MG63 (cell line): ENCODE data around the gene YAF2. TPM values are rescaled to one million over a fixed set of nuclear protein-coding genes. Genes with fewer than 3 reads are reported as not detected.

Source experiments
- DNase-seq: peaks from one replicate; pipeline ENCODE4 v3.0.0-alpha.2; 2020
- H3K27me3 ChIP-seq: fragments of 250-450 bp; sonication (Bioruptor Pico); 2 replicates; pipeline ENCODE4 v1.5.1; 2020; ENCODE audit warnings: mild to moderate bottlenecking, moderate library complexity
- H3K36me3 ChIP-seq: fragments of 250-450 bp; sonication (Bioruptor Pico); 2 replicates; pipeline ENCODE4 v1.5.1; 2020; ENCODE audit warnings: mild to moderate bottlenecking, moderate library complexity
- H3K4me3 ChIP-seq: fragments of 250-450 bp; sonication (Bioruptor Pico); 2 replicates; pipeline ENCODE4 v1.5.1; 2020; ENCODE audit warnings: mild to moderate bottlenecking, moderate library complexity
- H3K9me3 ChIP-seq: fragments of 250-450 bp; sonication (Bioruptor Pico); 2 replicates; pipeline ENCODE4 v1.5.1; 2020; ENCODE audit warnings: mild to moderate bottlenecking, moderate library complexity
- total RNA-seq: library from RNA; depleted of rRNA; stranded (reverse); fragments of >200 nt; shearing (Covaris generic); gene quantifications from 2 replicates; pipeline ENCODE4 v1.2.3, GENCODE V29; 2014; ENCODE audit warnings: low replicate concordance

YAF2 gene
- total RNA-seq, 1 experiment from 2014 or later, result 27.8 TPM

GRCh38 chr12:42143452-42144157 lies 94.4 kb downstream of the YAF2 start:
- no peak for DNase-seq
- H3K27me3 ChIP-seq, result no peaks in the 10 kb centered on the region
- peak overlapping the region; percentile 56 for H3K4me3 ChIP-seq
- H3K9me3 ChIP-seq, result no peaks in the 10 kb centered on the region
- no peaks in the 10 kb centered on the region for H3K36me3 ChIP-seq

DNA sequence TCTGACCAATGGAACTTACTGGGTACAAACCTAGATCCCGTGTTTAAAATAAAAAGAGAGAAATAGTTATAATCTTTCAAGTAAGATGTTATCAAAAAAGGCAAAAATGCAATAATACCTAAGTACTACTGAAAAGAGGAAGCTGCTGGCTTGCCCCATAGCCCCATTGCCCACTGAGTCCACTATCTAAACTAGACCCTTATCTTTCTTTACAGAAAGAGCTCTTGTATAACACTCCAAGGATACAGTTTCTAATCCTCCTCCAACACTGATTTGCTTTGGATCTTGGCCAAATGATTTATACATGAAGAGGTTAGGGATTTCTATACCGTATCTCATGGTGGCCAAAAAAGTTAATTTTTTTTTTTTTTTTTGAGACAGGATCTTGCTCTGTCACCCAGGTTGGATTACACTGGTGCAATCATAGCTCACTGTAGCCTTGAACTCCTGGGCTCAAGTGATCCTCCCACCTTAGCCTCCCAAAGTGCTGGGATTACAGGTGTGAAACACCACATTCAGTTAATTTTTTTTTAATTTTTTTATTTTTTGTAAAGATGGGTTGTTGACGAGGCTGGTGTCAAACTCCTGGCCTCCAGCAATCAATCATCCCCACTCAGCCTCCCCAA lies 96.0 kb downstream of the YAF2 start:
- Histone ChIP-seq H3K4me3 (no peak overlapping the region), H3K27me3 (no peaks in the 10 kb centered on the region), H3K36me3 (no peaks in the 10 kb centered on the region), H3K9me3 (no peaks in the 10 kb centered on the region)
- no peak for DNase-seq

DNA sequence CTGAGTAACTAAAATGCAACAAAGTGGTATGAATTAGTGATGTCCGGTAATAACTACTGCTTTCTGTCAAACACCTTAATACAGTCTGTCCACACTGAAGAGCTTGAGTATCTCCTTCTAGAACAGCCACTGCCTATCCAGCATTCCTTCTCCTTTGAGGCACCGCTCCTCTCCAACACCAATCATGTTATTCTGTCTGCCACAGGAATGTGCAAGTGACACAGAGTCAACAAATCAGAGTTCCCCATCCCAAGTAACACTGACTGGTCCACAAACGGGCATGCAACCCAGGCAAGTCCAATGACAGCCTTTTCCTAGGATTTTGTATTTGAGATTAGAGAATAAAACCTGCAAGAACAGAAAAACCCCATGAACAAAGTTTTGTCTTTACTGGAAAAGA lies 97.1 kb downstream of the YAF2 start:
- no peaks in the 10 kb centered on the region for H3K36me3 ChIP-seq
- no peak for DNase-seq
- no peaks in the 10 kb centered on the region for H3K9me3 ChIP-seq
- H3K4me3 ChIP-seq, result no peak overlapping the region
- H3K27me3 ChIP-seq, result no peaks in the 10 kb centered on the region

- no peaks in the 10 kb centered on the region for H3K27me3 ChIP-seq
- no peak overlapping the region for H3K4me3 ChIP-seq
- DNase-seq, result no peak
- no peaks in the 10 kb centered on the region for H3K9me3 ChIP-seq
- H3K36me3 ChIP-seq, result no peaks in the 10 kb centered on the region
These were observed 102.7 kb downstream of the YAF2 start for GRCh38 chr12:42135259-42135814.

GRCh38 chr12:42130672-42131402 lies 107.2 kb downstream of the YAF2 start:
- peak; percentile 30 for DNase-seq
- Histone ChIP-seq H3K36me3 (no peaks in the 10 kb centered on the region), H3K4me3 (no peak overlapping the region), H3K27me3 (no peaks in the 10 kb centered on the region), H3K9me3 (no peaks in the 10 kb centered on the region)

- DNase-seq, result peak; percentile 14
- Histone ChIP-seq H3K36me3 (no peaks in the 10 kb centered on the region), H3K4me3 (no peak overlapping the region), H3K27me3 (no peaks in the 10 kb centered on the region), H3K9me3 (no peaks in the 10 kb centered on the region)
These were observed 108.3 kb downstream of the YAF2 start for GRCh38 chr12:42129595-42130204.

- Histone ChIP-seq H3K4me3 (no peak overlapping the region), H3K36me3 (no peaks in the 10 kb centered on the region), H3K9me3 (no peaks in the 10 kb centered on the region), H3K27me3 (no peaks in the 10 kb centered on the region)
- DNase-seq, result no peak
These were observed 109.2 kb downstream of the YAF2 start for GRCh38 chr12:42128888-42129287.

GRCh38 chr12:42128327-42128726 lies 109.7 kb downstream of the YAF2 start:
- no peak for DNase-seq
- H3K4me3 ChIP-seq, result no peak overlapping the region
- no peaks in the 10 kb centered on the region for H3K36me3 ChIP-seq
- H3K9me3 ChIP-seq, result no peaks in the 10 kb centered on the region
- no peaks in the 10 kb centered on the region for H3K27me3 ChIP-seq

DNA sequence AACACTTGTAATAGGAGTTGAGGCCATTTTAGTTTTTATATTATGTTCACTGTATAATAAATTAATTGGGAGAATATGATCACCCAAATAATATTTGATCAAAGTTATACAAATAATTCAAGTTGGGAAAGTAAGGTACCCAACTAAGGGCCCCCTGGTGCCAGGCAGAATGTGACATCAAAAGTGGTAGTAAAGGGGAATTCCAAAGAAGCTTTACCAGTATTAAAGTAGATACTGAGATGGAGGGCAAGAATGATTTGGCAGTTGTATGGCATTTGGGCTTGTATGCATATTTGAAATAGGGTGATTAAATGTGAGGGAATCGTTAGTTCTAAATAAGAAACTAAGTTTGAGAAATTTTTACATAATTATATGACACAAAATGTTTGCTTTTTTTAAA lies 111.1 kb downstream of the YAF2 start:
- Histone ChIP-seq H3K4me3 (no peak overlapping the region), H3K27me3 (no peaks in the 10 kb centered on the region), H3K36me3 (no peaks in the 10 kb centered on the region), H3K9me3 (no peaks in the 10 kb centered on the region)
- no peak for DNase-seq

DNA sequence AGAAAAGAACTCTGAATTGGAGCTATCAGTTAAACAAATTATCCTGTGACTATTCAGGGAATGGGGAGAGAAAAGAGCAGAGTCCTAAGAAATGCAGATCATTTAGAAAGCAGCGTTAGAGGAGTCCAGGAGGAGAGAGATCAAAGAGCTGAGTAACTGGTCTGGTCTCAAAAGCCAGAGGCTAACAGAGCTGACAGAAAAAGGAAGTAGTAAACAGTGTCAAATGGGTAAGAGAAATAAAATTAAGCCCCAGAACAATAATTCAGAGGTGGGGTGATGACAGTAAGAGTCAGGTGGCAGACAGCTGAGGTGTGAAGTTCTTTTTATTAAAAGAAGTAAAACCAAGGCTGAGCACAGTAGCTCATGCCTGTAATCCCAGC lies 112.7 kb downstream of the YAF2 start:
- no peaks in the 10 kb centered on the region for H3K36me3 ChIP-seq
- H3K9me3 ChIP-seq, result no peaks in the 10 kb centered on the region
- no peaks in the 10 kb centered on the region for H3K27me3 ChIP-seq
- DNase-seq, result no peak
- no peak overlapping the region for H3K4me3 ChIP-seq

GRCh38 chr12:42124764-42125387 lies 113.2 kb downstream of the YAF2 start:
- DNase-seq, result no peak
- H3K27me3 ChIP-seq, result no peaks in the 10 kb centered on the region
- no peak overlapping the region for H3K4me3 ChIP-seq
- no peaks in the 10 kb centered on the region for H3K36me3 ChIP-seq
- H3K9me3 ChIP-seq, result no peaks in the 10 kb centered on the region

DNA sequence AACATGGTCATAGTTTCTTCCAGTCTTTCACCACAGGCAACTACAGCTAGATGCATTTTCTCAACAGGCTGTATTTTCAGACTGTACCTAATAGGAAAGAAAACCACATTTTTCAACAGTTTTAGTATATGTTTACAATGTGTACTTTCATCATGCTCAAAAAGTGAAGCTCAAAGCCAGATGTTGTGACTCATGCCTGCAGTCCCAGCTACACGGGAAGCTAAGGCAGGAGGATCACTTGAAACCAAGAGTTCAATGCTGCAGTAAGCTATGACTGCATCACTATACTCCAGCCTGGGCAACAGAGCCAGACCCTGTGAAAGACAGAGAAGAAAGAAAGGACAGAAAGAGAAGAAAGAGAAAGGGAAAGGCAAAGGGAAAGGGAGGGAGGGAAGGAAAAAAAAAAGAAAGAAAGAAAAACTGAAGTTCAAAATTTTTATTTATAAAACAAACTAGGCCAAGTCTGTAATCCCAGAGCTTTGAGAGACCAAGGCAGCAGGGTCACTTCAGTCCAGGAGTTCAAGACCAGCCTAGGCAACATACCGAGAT lies 118.9 kb downstream of the YAF2 start:
- Histone ChIP-seq H3K4me3 (no peak overlapping the region), H3K9me3 (0 out of 2 replicates have a peak, but pooled peaks cover 2% of the 10 kb centered on the region), H3K36me3 (peaks cover 8% of the 10 kb centered on the region), H3K27me3 (no peaks in the 10 kb centered on the region)
- peak; percentile 62 for DNase-seq

DNA sequence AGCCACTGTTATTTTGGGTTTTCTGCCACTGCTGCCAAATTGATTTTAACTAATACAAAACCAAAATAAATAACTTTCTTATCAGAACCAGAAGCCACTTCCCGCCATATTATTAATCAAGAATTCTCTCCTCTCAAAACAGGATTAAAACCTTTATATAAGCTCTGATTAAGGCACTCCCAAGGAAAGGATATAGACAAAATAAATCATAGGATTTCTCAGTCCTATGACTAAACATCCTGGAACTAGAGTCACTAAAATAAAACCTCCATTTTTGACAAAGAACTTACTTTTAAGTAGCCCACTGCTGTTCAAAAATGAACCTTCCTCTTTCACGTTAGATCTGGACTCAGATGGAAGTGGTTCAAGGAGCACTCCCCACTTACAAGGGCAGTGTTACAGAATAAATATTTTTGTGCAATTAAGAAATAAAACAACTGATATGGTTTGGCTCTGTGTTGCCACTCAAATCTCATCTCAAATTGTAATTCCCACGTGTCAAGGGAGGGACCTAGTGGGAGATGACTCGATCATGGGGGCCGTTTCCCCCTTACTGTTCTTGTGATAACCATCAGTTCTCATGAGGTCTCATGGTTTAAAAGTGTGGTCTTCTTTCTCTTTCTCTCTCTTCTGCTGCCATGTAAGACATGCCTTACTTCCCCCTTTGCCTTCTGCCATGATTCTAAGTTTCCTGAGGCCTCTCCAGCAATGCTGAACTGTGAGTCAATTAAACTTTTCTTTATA lies 119.7 kb downstream of the YAF2 start:
- Histone ChIP-seq H3K9me3 (0 out of 2 replicates have a peak, but pooled peaks cover 2% of the 10 kb centered on the region), H3K4me3 (no peak overlapping the region), H3K27me3 (no peaks in the 10 kb centered on the region), H3K36me3 (peaks cover 8% of the 10 kb centered on the region)
- no peak for DNase-seq

DNA sequence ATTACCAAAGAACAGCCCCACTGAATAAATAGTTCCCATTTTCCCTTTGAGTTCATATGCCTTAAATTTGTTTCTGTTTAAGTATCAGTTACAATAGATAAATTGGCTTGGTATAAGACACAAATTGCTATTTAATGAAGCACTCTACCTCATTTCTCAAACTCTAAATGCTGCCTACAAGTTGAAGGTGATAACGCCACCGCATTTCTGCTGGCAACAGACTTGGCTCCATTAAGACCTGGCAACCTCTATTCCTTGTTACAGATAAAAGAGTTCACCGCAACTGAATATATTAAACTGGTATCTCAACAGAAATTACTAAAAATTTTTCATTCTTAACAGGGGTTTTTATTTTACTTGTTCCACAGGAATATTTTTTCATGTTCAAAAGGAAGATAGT lies 129.0 kb downstream of the YAF2 start:
- Histone ChIP-seq H3K9me3 (no peaks in the 10 kb centered on the region), H3K4me3 (no peak overlapping the region), H3K27me3 (no peaks in the 10 kb centered on the region), H3K36me3 (no peaks in the 10 kb centered on the region)
- no peak for DNase-seq
